B cell (primary cell): ENCODE measurements around the gene ZBTB46.

Experiments
- EZH2 ChIP-seq: IDR thresholded peaks from 2 replicates; pipeline ENCODE4 v1.6.1; 2012; ENCODE audit warnings: borderline replicate concordance, low read depth, mild to moderate bottlenecking, moderate library complexity, low read length; ENCODE audit not compliant: insufficient read depth, poor library complexity, severe bottlenecking
- TF ChIP-seq, protein P1 (sequence below): fragments of 200-600 bp; IDR thresholded peaks from one replicate; pipeline ENCODE4 v1.8.0; 2022; ENCODE audit warnings: antibody characterized with exemption, mild to moderate bottlenecking

GRCh38 chr20:63802469-63803240 is 28.4 kb downstream of the ZBTB46 start:
- TF ChIP-seq, protein P1, sequence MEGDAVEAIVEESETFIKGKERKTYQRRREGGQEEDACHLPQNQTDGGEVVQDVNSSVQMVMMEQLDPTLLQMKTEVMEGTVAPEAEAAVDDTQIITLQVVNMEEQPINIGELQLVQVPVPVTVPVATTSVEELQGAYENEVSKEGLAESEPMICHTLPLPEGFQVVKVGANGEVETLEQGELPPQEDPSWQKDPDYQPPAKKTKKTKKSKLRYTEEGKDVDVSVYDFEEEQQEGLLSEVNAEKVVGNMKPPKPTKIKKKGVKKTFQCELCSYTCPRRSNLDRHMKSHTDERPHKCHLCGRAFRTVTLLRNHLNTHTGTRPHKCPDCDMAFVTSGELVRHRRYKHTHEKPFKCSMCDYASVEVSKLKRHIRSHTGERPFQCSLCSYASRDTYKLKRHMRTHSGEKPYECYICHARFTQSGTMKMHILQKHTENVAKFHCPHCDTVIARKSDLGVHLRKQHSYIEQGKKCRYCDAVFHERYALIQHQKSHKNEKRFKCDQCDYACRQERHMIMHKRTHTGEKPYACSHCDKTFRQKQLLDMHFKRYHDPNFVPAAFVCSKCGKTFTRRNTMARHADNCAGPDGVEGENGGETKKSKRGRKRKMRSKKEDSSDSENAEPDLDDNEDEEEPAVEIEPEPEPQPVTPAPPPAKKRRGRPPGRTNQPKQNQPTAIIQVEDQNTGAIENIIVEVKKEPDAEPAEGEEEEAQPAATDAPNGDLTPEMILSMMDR = no peak
- no peak for TF ChIP-seq EZH2
